Ishikawa (cell line): ENCODE results near the gene WIF1.

Experiments used
- CEBPB ChIP-seq: IDR thresholded peaks from 2 replicates; pipeline ENCODE4 v1.6.1; 2012
- CREB1 ChIP-seq: IDR thresholded peaks from 2 replicates; pipeline ENCODE4 v1.6.1; 2012; ENCODE audit warnings: low read depth
- EGR1 ChIP-seq: IDR thresholded peaks from 2 replicates; pipeline ENCODE4 v1.6.1; 2012
- EP300 ChIP-seq: IDR thresholded peaks from 2 replicates; pipeline ENCODE4 v1.6.1; 2012; ENCODE audit warnings: borderline replicate concordance
- NFIC ChIP-seq: IDR thresholded peaks from 2 replicates; pipeline ENCODE4 v1.6.1; 2012
- TAF1 ChIP-seq: IDR thresholded peaks from 2 replicates; pipeline ENCODE4 v1.6.1; 2012; ENCODE audit warnings: low read depth, mild to moderate bottlenecking
- TCF12 ChIP-seq: IDR thresholded peaks from 2 replicates; pipeline ENCODE4 v1.6.1; 2012; ENCODE audit warnings: low read depth
- TEAD4 ChIP-seq: IDR thresholded peaks from 2 replicates; pipeline ENCODE4 v1.6.1; 2012
- YY1 ChIP-seq: IDR thresholded peaks from 2 replicates; pipeline ENCODE4 v1.6.1; 2012; ENCODE audit warnings: low read depth
- TF ChIP-seq, protein P1 (sequence below): IDR thresholded peaks from 2 replicates; pipeline ENCODE4 v1.6.1; 2012
- TF ChIP-seq, protein P2 (sequence below): IDR thresholded peaks from 2 replicates; pipeline ENCODE4 v1.6.1; 2012

DNA sequence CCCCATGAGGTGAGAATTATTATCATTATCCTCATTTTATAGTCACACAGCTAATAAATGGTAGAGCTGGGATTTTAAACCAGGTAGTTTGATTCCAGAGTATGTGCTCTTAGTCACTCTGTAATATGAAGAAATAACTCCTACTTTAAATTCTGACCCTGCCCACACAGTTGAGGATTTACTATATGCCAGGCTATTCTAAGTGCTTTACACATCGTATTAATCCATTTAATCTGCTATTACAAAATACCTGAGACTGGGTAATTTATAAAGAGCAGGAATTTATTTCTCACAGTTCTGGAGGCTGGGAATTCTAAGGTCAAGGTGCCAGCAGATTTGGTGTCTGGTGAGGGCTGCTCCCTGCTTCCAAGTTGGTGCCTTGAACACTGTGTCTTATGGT, 19.6 kb upstream of the WIF1 start:
- TF ChIP-seq TEAD4, result no peak
- TF ChIP-seq EP300, result no peak
- TF ChIP-seq EGR1, result no peak
- TF ChIP-seq CREB1, result no peak
- no peak for TF ChIP-seq TCF12
- TF ChIP-seq CEBPB, result no peak
- TF ChIP-seq NFIC, result no peak
- TF ChIP-seq, protein P1, sequence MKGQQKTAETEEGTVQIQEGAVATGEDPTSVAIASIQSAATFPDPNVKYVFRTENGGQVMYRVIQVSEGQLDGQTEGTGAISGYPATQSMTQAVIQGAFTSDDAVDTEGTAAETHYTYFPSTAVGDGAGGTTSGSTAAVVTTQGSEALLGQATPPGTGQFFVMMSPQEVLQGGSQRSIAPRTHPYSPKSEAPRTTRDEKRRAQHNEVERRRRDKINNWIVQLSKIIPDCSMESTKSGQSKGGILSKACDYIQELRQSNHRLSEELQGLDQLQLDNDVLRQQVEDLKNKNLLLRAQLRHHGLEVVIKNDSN, result no peak
- TF ChIP-seq, protein P2, sequence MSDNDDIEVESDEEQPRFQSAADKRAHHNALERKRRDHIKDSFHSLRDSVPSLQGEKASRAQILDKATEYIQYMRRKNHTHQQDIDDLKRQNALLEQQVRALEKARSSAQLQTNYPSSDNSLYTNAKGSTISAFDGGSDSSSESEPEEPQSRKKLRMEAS, result no peak
- TF ChIP-seq TAF1, result no peak
- TF ChIP-seq YY1, result no peak
